HG02943 (cell line): ENCODE results near the gene PTPRQ.
"Not testable (repeated sequence)": the region's sequence is repeated elsewhere in the genome, so short reads cannot be mapped to it uniquely, and the experiment has no call there.

Experiments
- ATAC-seq: cut with Tn5 transposase; IDR thresholded peaks from one replicate; pipeline ENCODE4 v1.9.1; 2021; ENCODE audit warnings: mild to moderate bottlenecking, low read depth, moderate library complexity; ENCODE audit not compliant: unreplicated experiment

Gene PTPRQ

GRCh38 chr12:80632835-80633234 is 188.8 kb downstream of the PTPRQ start:
- no peak for ATAC-seq

GRCh38 chr12:80634903-80635302 is 190.9 kb downstream of the PTPRQ start:
- ATAC-seq = no peak

- no peak for ATAC-seq
These were observed 192.8 kb downstream of the PTPRQ start for GRCh38 chr12:80636832-80637231.

- no peak for ATAC-seq
These were observed 197.9 kb downstream of the PTPRQ start for GRCh38 chr12:80641936-80642335.

- no peak for ATAC-seq
These were observed 199.9 kb downstream of the PTPRQ start for GRCh38 chr12:80643961-80644360.

GRCh38 chr12:80648881-80649280 is 204.8 kb downstream of the PTPRQ start:
- no peak for ATAC-seq

- no peak for ATAC-seq
These were observed 211.7 kb downstream of the PTPRQ start for GRCh38 chr12:80655751-80656150.

- no peak for ATAC-seq
These were observed 215.6 kb downstream of the PTPRQ start for GRCh38 chr12:80659512-80660063.

GRCh38 chr12:80662586-80662985 is 218.6 kb downstream of the PTPRQ start:
- ATAC-seq = no peak

GRCh38 chr12:80670214-80670613 is 226.2 kb downstream of the PTPRQ start:
- ATAC-seq = no peak

GRCh38 chr12:80676042-80676636 is 232.1 kb downstream of the PTPRQ start:
- ATAC-seq = not testable (repeated sequence)

GRCh38 chr12:80676856-80677255 is 232.8 kb downstream of the PTPRQ start:
- ATAC-seq = no peak

- ATAC-seq = no peak
These were observed 234.0 kb downstream of the PTPRQ start for GRCh38 chr12:80677994-80678393.

GRCh38 chr12:80679346-80680131 is 235.5 kb downstream of the PTPRQ start:
- ATAC-seq = no peak

GRCh38 chr12:80681287-80681686 is 237.3 kb downstream of the PTPRQ start:
- ATAC-seq = no peak

- ATAC-seq = no peak
These were observed 237.8 kb downstream of the PTPRQ start for GRCh38 chr12:80681786-80682185.

- no peak for ATAC-seq
These were observed 240.1 kb downstream of the PTPRQ start for GRCh38 chr12:80684077-80684495.

- ATAC-seq = no peak
These were observed 246.1 kb downstream of the PTPRQ start for GRCh38 chr12:80690090-80690489.

- no peak for ATAC-seq
These were observed 246.5 kb downstream of the PTPRQ start for GRCh38 chr12:80690513-80690912.

GRCh38 chr12:80692114-80692513 is 248.1 kb downstream of the PTPRQ start:
- no peak for ATAC-seq

GRCh38 chr12:80697270-80697887 is 253.3 kb downstream of the PTPRQ start:
- ATAC-seq = no peak
